Fibroblast of skin of left biceps (primary cell): ENCODE measurements around the gene KMT5B.
"Not testable (repeated sequence)": the region's sequence is repeated elsewhere in the genome, so short reads cannot be mapped to it uniquely, and the experiment has no call there.

Experiments
- DNase-seq, 2 experiments: peaks; one replicate each; pipeline ENCODE4 v3.0.0-alpha.2; 2013; ENCODE audit warnings: low read depth in 2 of 2

The KMT5B gene

DNA sequence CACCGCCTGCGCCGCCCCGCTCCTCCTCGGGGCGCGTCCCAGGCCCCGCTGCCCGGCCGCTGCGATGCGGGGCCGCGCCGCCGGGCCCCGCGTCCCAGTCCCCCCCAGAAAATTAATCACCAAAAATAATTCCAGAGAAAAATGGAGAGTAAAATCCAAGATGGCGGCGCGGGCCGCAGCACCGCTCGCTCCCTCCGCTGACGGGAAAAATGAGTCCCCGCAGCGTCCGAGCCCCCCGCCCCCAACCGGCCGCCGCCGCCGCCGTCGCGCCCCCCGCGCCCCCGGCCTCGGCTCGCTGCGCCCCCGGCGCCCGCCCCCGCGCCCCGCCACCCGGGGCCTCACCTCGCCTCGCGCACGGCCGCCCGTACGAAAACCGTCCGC, at the start of gene KMT5B:
Gene KMT5B (minus strand): TSS at position 162 of the 381 bp plus-strand sequence. CDS start 23,220 bp downstream, outside the sequence.
- peak; percentile 35 to 49 for DNase-seq

DNA sequence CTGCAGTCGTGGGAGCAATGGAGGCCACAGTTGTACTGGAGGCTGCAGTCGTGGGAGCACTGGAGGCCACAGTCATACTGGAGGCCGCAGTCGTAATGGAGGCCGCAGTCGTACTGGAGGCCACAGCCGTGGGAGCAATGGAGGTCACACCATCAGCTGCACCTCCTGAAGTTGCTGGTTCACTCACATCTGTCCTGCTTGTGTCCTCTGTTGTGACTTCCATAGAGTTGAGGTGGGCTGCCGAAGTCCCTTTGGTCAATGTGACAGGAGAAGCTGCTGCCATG, 49.4 kb upstream of the KMT5B start:
- no peak for DNase-seq

DNA sequence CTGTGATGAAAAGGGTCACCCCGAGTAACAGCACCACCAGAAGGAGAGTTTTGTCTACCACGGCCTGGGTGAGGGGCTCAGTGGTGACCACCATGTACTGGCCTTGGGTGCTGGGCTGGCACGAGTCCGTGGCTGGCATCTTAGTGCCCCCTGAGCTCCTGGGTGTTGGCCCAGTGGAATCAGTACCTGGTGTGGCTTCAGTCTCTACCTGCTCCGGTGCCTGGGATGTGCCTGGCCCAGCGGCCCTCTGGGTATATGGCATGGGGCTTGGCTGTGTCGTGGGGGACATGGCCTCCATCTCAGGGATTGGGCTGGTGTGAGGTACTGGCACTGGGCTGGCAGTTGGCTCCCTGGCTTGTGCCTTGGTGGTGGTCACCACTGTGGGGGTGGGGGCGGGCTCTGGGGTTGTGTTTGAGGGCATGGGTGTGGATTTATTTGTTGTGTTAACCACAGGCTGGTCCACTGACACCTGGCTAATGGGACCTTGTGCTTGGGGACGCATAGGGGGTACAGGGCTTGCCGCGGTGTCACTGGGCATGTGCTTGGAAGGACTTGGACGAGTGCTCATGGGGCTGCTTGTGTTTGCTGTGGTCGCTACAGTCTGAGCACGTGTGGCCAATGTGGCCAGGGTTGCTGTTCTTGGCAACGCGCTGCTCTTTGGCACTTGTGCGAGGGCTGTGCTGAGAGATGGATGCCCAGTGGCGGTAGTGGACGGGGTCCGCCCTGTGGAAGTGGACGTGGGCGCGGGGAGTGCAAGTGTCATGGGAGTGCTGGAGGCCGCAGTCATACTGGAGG, 48.9 kb upstream of the KMT5B start:
- no peak for DNase-seq

DNA sequence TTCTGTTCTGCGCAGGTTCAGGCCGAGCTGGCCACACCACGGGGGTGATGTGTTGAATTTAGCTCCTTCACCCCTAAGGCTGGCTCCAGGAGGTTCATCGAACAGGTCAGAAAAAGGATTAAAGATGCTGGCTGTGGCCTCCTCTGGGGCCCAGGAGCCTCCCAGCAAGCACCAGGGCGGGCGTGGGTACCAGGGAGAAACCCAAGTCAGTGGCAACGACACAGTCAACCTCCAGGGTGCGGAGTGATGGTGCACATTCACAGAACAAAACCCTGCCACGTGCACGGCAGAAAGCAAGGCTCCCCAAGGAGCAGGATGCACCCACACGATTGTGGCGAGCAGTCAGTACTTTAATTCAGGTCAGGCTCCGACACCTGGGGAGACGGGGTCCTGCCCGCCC, 47.9 kb upstream of the KMT5B start:
- DNase-seq: no peak

DNA sequence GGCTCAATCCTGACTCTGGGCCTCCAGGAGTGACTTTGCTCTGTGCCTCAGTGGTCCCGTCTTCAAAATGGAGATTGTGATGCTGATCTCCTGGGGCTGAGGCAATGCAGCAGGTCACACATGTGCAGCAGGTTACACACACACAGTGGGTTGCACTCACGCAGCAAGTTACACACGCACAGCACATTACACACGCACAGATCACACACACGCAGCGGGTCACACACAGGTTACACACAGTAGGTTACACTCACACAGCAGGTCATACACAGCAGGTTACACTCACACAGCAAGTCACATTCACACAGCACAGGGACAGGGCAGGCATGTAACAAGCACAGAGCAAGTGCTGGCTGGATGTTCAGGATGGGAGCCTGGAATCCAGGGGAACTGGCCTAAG, 47.4 kb upstream of the KMT5B start:
- DNase-seq: no peak

DNA sequence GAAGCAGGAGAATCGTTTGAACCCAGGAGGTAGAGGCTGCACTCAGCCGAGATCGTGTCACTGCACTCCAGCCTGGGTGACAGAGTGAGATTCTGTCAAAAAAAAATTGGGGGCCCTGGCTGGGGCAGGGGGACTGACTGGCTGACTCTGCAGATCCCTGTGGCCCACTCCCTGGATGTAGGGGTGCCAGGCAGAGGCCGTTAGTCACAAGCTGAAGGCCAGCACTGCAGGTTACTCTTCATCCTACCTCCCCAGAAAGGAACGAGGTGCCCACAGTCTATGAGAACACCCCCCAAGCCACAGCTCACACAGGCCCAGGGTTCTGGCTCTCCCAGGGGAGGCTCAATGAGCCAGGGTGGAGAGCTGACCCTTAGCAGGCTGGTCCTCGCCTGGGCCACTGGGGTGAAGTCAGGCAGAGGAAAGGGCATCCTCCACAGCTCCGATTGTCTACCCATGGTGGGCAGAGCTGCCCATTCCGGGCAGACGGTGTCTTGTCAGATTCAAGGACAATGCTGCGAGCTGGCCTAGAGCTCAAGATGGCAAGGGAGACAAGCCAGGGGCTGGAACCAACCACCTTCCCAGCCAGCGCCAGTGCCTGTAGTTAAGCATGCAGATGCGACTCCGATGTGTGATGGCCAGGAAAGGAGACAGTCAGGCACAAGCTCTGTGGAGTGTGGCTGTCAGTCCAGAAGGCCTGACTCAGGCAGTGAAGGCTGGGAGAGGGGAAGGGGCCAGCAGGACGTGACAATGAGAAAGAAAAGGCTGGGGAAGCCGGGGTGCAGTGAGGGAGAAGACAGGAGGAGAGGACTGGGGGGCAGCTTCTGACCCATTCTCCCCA, 46.2 kb upstream of the KMT5B start:
- DNase-seq: no peak

DNA sequence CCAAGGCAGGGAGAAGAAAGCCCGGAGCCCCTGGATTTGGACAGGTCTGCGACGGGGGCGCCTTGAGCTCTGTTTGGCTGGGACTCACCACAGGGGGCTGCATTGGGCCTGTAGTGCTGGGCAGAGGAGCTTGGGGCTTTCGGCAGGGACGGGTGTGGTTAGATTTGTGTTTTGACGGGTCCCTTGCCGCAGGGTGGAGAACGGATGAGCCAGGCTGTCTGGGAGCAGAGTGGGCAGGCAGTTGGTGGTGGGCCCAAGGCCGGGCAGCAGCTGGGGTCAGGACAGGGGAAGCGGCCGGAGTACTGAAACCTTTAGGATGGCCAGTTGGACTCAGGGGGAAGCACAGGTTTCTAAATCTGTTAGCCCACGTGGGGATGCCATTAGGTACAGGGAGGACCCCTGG, 45.3 kb upstream of the KMT5B start:
- DNase-seq: no peak

DNA sequence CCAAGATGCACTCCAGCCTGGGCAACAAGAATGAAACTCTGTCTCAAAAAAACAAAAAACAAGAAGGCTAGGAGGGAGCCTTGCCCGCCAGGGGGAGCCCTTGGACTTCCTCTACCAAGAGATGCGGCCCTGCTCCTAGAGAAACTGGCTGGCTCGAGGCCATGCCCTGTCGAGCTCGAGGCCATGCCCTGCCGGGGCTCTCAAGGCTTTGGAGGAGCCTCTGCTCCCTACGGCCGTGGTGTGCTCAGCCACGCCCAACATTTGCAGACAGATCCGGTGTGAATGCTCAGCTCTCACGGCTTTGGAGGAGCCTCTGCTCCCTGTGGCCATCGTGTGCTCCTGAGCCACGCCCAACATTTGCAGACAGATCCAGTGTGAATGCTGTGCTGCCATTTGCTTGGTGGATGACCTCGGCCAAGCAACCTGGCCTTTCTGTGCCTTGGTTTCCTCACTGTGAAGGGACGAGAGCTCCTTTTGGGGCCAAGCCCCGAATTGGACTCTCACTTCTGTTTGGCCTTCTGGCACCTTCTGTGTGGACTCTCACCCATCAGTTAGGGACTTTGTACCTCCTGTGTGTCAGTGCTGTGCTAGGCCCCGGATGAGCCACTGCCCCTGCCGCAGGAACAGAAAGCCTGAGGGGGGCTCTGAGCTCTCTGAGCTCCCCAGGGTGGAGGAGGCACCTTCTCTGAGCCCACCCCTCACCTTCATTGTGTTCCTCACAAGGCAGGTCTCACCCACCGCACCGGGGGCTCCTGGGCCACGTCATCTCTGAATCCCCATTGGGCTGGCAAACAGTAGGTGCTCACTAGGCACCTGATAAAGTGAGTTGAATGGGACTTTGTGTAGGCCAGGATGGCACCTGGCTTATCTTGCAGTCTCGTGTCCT, 44.6 kb upstream of the KMT5B start:
- DNase-seq: peak; percentile 69 to 76

DNA sequence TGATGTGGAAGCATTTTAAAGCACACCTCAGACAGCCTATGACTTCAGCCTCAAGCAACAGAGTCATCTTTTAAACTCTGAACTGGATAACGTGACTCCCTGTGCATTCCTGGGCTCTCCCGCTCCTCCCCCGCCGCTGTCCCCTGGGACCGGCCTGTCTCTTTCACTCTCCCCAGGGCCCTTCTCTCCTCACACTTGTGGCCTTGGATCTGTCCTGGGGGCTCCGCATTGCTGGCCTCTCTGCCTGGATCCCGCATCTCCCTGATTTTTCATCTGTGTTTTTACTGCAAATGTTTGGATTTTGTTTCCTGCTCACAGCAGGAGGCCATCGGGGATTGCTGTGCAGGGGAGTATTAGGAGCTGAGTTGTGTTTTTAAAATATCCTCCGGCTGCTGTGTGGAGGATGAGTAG, 43.2 kb upstream of the KMT5B start:
- DNase-seq: peak; percentile 35

DNA sequence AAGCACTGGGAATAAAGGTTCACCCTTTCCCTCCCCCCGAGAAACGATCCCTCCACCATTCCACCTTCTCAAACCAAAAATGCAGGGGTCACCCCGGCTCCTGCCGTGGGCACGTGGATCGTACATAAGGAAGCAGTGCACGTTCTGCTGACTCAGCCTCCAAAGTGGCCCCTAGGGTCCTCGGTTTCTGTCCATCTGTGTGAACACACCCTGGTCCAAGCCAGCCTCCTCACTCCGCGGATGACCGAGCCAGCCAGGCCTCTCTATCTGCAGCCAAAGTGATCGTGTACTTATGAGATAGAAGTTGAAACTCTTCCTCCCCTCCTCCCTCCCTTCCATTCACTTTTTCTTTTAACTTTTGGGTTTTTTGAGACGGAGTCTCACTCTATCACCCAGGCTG, 42.4 kb upstream of the KMT5B start:
- DNase-seq: no peak

DNA sequence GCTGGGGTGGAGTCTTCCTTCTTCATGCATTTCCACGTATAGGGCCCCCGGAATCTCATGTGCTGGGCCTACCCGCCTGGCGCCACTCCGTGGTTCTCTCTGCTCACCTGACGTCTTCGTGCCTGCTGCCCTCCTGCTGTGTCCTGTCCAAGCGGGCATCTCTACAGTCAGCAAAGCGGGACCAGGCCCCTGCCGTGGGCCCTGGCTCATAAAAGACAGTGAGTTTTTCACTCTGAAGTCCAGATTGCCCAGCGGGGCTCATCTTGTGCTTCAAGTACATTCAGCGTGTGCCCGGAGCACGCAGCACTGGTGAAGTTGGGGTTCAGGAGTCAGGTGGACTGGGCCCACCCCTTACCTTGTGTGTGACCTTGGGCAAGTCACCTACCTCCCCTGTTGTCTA, 41.3 kb upstream of the KMT5B start:
- DNase-seq: no peak

DNA sequence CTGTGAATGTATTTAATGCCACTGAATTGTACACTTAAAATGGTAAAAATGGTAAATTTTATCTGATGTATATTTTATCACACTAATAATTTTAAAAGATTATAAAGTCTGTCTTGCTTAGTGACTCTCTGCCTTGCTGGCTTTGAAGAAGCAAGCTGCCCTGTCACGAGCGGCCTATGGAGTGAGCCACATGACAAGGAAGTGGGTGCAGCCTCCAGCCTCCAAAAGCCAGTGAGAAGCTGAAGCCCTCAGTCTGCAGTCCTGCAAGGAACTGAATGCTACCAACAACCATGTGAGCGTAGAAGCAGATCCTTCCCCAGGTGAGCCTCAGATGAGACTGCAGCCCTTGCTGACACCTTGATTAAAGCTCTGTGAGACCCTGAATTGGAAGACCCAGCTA, 38.7 kb upstream of the KMT5B start:
- DNase-seq: no peak

DNA sequence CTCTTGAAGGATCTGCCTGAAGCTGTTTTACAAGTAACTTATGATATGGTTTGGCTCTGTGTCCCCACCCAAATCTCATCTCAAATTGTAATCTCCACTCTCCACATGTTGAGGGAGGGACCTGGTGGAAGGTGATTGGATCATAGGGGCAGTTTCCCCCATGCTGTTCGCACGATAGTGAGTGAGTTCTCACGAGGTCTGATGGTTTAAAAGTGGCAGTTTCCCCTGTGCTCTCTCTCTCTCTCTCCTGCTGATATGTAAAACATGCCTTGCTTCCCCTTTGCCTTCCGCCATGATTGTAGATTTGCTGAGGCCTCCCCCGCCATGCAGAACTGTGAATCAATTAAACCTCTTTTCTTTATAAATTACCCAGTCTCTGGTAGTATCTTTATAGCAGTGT, 31.8 kb upstream of the KMT5B start:
- DNase-seq: not testable (repeated sequence)

DNA sequence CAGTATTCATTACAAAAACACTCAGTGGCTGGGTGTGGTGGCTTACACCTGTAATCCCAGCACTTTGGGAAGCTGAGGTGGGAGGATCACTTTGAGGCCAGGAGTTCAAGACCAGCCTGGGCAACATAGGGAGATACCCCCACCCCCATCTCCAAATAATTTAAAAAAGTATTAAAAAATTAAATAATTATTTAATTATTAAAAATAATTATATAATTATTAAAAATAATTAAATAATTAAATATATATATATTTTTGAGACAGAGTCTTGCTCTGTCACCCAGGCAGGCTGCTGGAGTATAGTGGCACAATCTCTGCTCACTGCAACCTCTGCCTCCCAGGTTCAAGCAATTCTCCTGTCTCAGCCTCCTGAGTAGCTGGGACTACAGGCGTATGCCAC, 30.8 kb upstream of the KMT5B start:
- DNase-seq: not testable (repeated sequence)

DNA sequence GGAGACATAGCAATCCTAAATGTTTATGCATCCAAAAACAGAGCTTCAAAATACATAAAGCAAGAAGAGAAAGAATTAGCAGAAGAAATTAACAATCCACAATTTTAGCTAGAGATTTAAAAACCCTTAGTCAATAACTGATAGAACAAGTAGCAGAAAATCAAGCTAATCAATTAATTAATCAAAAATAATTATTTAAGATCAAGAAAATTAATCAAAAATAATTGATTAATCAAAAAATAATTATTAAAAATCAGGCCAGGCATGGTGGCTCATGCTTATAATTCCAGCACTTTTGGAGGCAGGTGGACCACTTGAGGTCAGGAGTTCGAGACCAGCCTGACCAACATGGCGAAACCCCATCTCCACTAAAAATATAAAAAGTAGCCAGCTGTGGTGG, 29.5 kb upstream of the KMT5B start:
- DNase-seq: no peak

DNA sequence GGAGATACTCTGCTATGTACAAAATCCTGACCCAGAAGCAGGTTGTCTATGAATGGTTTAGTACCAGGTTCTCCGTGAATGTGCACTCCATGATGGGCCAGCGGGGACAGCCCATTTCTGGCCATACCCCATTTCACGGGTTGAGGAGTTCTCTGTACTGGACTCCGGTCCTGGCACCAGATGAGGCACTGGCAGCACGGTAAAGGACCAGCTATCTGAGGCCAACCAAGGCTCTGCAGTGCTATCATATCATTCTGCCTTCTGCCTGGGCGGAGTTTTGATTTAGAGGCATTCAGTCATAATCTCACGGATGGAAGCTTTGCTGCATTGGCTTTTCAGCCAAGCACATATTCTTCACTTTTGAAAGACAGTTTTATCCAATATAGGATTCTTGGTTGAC, 18.5 kb upstream of the KMT5B start:
- no peak for DNase-seq

DNA sequence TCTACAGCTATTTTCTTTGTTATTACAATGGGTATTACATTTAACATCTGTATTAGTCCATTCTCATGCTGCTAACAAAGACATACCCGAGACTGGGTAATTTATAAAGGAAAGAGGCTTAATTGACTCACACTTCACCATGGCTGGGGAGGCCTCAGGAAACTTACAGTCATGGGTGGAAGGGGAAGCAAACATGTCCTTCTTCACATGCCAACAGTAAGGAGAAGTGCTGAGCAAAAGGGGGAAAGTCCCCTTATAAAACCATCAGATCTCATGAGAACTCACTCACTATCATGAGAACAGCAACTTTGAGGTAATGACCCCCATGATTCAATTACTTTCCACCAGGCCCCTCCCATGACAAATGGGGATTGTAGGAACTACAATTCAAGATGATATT, 16.5 kb upstream of the KMT5B start:
- no peak for DNase-seq

DNA sequence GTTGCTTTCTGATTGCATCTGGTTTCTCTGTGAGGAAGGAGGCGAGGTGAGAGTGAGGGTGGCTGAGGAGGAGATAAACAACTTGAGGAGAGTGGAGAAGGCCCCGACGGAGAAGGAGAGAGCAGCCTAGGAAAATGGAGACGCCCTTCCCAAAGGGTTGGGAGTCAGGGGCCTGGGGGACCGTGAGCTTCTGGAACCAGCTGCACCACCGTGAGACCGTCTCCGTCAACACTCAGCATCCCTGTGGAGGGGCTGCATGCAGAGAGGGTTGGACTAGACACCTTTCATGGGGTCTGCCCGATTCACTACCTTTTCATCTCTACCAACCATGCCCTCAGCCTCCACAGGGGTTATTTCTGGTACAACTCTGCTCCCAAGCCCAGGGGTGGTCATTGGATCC, 13.3 kb upstream of the KMT5B start:
- no peak for DNase-seq

DNA sequence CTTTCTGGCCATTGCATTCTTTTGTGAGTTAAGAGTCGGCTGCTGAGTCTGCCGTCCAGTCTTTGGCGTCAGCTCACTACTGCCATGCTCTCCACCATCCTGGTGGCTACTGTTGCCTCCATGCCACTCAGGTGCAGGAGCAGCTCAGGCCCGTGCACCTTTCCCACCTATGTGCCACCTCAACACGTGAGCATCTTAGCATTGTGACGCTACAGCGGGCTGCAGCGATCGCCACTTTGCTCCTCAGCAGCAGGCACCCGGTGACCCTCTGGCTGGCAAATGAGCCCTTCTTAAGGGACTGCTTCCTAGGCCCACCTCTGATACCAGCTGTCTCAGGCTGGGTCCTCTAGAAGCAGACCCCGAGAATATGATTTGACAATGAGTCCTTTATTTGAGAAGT, 11.5 kb upstream of the KMT5B start:
- no peak for DNase-seq

DNA sequence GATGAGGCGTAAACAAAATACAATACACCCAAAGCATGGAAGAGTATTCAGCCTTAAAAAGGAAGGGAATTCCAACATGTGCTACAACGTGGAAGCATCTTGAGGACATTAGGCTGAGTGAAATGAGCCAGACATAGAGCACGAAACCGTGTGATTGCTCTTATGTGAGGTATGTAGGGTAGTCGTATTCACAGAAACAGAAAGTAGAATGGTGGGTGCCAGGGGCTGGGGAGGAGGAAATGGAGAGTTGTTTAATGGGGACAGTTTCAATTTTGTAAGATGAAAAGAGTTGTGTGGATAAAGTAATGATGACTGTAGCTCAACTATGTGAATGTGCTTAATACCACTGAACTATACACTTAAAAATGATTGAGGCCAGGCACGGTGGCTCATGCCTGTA, 10.2 kb upstream of the KMT5B start:
- no peak for DNase-seq

DNA sequence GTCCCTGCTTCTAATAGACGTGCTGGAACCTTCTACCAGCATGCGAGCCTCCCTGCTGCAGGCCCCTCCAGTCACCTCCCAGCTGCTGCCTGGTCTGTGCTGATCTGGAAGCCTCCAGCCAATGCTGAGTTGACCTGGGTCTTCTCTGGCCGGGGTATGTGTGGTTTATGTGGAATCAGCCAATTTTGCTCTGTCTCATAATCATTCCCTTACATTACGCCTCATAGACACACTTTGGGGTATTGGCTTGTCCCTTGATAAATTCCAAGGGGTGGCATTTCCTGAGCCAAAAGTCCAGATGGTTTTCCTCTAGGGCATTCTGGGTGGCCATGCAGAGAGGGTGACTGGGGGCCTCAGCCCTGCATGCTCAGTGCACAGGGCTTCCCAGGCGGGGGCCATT, 8.3 kb upstream of the KMT5B start:
- DNase-seq: no peak

DNA sequence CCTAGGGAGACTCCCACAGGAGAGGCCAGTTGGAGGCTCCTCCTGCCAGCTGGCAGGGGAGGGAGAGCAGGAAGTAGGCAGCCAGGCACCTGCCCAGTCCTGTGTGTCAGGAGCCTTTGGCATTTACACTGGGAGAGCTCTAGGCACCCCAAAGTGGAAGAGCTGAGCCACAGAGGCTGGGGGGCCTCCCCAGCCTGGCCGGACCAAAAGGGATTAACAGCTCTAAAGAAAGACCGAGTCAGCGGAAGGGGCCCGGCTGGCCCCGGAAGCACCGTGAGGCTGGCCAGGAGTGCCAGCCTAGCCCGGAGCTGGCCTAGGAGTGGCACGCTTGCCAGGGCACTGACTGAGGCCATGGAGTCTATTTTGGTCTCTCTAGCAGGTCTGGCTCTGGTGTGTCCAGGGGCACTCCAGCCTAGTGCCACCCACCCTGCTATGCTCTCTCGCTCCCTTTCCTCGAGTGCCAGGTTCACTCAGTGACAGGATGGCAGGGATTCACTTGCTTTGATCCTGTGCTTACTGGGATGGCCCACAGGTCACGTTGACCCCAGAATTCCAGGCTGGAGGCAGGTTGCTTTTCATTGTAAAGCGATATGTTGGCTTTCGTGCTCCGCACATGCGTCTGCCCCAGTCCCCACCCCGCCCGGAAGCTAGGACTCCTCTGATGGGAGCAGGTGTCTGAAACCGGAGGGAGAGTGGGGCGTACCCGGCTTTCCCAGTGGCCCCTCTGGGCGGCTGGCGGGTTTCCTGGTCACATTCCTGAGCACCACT, 3.3 kb upstream of the KMT5B start:
- DNase-seq: no peak
